Suppressor macrophage (primary cell): Measurements from ENCODE around the gene MAPK10.
"Not testable (repeated sequence)": the region's sequence is repeated elsewhere in the genome, so short reads cannot be mapped to it uniquely, and the experiment has no call there.

Experiments used
- DNase-seq, 4 experiments: peaks; one replicate each; pipeline ENCODE4 v3.0.0-alpha.2; 2020 to 2022

MAPK10 gene

DNA sequence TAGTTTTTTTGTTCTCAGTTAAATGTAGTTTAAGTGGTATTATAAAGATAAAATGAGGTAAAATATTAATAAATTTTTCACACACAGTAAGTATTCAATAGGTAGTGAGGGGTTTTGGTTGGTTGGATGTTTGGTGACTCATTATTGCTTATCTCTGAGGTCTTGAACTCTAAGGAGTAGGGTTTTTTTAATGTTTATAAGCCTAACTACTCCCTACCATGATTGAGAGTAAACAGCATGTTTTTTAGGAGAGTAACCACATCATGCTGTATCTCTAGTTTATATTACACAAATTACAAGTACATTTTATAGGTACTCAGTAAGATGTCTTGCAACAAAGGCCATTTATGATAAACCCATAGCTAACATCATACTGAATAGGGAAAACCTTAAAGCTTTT is 181.6 kb downstream of the MAPK10 start:
- DNase-seq: no peak

DNA sequence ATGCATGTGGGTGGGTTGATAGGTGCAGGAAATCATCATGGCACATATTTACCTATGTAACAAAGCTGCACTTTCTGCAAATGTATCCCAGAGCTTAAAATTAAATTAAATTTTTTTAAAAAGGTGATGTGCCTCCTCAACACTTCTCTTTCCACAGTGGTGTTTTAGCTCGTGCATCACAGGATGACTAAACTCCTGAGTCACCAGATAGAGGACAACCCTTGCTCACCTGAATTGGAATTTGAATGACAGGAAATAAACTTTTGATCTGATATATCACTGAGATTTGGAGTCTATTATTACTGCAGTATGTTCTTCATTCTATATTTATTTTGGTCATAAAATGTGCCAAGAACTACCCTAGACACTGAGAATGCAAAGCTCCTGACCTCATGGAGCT is 185.3 kb downstream of the MAPK10 start:
- DNase-seq: no peak

- not testable (repeated sequence) for DNase-seq
These were observed 191.5 kb downstream of the MAPK10 start for GRCh38 chr4:86168335-86168734.

DNA sequence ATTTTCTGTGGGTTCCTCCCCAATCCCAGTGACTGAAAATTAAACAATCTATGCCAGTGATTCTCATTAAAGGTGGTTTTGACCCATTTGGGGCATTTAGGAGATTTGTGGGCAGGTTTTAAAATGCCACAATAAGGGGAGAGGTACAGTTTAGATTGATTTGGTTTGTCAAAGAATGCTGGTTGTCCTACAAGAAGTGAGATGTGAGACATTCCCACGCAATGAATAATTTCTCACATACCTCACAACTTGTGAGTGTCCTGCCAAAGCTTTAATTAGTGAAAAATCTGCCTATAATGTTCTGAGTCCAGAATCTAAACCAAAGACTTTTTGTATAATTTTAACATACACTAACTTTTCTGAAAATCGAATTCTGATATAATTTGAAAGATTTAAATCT is 199.4 kb downstream of the MAPK10 start:
- no peak for DNase-seq

GRCh38 chr4:86159216-86159615 is 200.6 kb downstream of the MAPK10 start:
- no peak for DNase-seq

GRCh38 chr4:86156531-86156930 is 203.3 kb downstream of the MAPK10 start:
- DNase-seq: no peak

DNA sequence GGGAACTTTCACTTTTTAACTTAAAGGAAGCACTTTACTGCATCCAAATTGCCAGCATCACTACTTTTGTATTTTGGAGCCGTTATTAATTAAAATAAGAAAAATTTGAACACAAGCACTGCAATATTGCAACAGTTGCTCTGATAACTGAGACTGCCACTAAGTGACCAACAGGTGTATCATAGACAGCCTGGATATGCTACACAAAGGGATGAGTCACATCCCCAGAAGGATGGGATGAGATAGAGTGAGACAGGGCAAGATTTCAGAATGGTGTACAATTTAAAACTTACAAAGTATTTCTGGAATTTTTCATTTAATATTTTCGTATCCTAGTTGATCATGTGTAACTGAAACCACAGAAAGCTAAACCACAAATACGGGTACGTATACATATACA is 204.1 kb downstream of the MAPK10 start:
- no peak for DNase-seq

- no peak for DNase-seq
These were observed 207.4 kb downstream of the MAPK10 start for GRCh38 chr4:86152454-86152853.

- no peak for DNase-seq
These were observed 208.7 kb downstream of the MAPK10 start for GRCh38 chr4:86151196-86151595.

GRCh38 chr4:86141161-86141560 is 218.7 kb downstream of the MAPK10 start:
- no peak for DNase-seq

GRCh38 chr4:86132468-86132867 is 227.4 kb downstream of the MAPK10 start:
- no peak for DNase-seq

- DNase-seq: no peak
These were observed 228.4 kb downstream of the MAPK10 start for GRCh38 chr4:86131456-86131855.

DNA sequence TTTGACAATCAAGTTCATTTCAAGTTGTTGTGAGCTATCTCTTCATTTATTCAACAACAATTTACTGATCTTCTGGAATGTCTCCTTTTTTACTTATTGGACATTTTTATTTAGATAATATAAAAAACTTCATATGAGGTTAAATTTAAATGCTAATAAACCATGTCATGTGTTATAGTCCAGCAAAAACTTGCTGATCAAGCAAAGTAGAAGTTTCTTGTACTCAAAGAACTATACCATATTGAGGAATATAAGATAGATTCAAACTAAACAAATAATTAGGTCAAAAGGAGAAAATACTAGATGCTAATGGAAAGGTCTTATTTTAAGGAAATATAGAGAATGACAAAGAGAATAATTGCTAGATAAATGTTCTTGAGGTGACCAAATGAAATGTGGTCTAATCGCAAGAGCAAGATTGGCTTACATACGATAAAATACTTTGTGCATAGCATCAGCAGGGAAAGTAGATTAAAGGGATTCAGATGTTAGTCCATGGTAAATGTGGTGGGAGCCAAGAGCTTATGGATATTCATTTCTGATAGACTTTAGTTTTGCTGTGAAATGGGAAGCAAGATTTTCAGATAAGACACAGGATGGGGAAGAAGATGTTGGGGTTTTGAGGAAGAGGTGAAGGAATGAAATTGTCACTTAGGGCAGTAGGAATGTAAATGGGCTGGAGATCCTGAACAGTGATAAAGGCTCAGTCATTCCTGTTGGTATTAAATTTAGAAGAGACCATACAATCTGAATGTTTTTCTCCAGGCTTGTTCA is 229.5 kb downstream of the MAPK10 start:
- no peak for DNase-seq

- DNase-seq: no peak
These were observed 230.3 kb downstream of the MAPK10 start for GRCh38 chr4:86129546-86129945.

DNA sequence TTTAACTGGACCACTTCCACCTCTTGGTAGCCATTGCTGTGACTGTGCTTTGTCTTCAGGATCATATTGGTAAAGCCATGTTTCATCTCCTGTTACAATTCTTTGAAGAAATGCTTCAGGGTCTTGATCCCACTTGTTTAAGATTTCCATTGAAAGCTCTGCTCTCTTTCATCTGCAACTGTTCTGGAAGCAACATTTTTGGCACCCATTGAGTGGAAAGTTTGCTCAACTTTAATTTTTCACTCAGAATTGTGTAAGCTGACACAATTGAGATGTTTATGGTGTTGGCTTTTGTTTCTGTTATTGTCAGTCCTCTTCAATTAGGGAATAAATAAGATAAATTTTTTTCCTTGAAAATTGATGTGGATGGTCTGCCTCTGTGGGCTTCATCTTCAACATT is 237.4 kb downstream of the MAPK10 start:
- DNase-seq: no peak

DNA sequence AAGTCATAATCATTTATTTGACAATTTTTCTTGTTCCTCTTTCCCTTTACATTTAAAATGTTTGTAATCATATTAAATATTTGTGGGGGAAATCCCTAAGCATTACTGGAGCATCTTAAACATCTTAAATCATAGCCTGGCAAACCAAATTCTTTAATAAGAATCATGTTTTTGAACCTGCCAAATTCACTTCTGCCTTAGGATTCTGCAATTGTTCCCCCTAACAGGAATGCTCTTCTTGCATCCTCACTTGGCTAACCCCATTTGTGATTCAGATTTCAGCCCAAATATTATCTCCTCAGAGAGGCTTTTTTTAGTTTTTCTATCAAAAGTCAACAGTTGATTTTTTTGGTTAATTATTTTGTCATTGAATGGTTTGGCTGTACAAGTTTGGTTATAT is 241.1 kb downstream of the MAPK10 start:
- DNase-seq: no peak

GRCh38 chr4:86117705-86118302 is 242.0 kb downstream of the MAPK10 start:
- DNase-seq: no peak

DNA sequence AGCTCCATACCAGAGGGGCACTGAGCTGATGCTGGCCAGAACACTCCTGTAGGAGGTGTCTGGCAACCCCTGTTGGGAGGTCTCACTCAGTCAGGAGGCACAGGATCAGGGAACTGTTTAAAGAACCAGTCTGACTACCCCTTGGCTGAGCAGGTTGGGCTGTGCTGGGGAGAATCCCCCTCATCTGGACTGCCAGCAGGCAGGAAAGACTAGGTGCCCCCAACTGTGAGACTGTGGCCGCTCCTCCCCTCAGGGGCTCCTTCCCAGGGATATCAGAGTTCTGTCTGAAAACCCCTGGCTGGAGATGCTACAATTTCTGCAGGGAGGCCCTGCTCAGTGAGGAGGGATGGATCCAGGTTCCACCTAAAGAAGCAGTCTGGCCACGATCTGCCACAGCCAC is 245.3 kb downstream of the MAPK10 start:
- no peak for DNase-seq

GRCh38 chr4:86108834-86109233 is 251.0 kb downstream of the MAPK10 start:
- no peak for DNase-seq

- DNase-seq: no peak
These were observed 251.7 kb downstream of the MAPK10 start for GRCh38 chr4:86108137-86108536.

GRCh38 chr4:86107112-86107511 is 252.7 kb downstream of the MAPK10 start:
- DNase-seq: no peak

GRCh38 chr4:86106475-86106874 is 253.4 kb downstream of the MAPK10 start:
- no peak for DNase-seq

DNA sequence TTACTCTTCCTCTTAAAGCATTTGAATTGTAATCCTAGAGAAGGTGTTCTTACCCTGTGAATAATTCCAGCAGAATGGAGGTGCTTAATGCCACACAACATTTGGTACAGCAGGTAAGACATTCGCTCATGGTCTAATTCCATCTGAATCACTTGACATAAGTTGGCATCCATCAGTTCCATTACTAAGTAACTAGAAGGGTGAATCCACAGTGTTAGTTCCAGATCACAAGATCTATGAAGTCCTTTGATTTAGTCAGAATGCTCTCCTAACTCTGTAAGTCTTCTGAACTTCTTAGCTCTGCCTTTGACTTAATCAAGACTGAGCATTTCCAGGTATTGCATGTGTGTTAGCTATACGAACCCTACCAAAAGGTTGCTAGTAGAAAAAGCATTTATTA is 258.0 kb downstream of the MAPK10 start:
- no peak for DNase-seq

DNA sequence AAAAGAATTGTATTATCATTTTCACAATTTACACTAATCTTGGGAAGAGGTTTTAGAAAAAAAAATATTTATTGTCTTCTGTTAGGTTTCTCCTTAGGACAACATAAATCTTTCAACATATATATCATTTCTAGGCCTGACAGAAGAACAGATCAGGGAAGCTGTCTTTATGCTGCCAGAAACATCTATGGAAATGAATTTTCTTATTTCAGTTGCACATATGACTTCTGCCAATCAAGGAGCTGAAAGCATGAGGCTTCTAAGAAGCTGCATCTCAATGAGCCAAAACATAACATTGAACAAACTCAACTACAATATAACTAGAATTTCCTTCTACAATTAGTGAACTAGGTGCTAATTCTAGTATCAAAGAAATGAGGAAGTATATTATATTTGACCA is 258.4 kb downstream of the MAPK10 start:
- DNase-seq: no peak
